DLD1 (cell line): ENCODE results near the gene NFYB.
"Not testable (repeated sequence)": the region's sequence is repeated elsewhere in the genome, so short reads cannot be mapped to it uniquely, and the experiment has no call there.

Source experiments
- in situ Hi-C: cut with HindIII; loops from 2 replicates; pipeline ENCODE4 v1.10.0; 2017; ENCODE audit warnings: low sequenced_read_pairs

Gene NFYB

GRCh38 chr12:104137902-104138796 is at the start of gene NFYB:
NFYB (minus strand) TSS chr12:104138210; CDS start chr12:104135453, 2,757 bp downstream.
- in situ Hi-C loops, result no loop called here

DNA sequence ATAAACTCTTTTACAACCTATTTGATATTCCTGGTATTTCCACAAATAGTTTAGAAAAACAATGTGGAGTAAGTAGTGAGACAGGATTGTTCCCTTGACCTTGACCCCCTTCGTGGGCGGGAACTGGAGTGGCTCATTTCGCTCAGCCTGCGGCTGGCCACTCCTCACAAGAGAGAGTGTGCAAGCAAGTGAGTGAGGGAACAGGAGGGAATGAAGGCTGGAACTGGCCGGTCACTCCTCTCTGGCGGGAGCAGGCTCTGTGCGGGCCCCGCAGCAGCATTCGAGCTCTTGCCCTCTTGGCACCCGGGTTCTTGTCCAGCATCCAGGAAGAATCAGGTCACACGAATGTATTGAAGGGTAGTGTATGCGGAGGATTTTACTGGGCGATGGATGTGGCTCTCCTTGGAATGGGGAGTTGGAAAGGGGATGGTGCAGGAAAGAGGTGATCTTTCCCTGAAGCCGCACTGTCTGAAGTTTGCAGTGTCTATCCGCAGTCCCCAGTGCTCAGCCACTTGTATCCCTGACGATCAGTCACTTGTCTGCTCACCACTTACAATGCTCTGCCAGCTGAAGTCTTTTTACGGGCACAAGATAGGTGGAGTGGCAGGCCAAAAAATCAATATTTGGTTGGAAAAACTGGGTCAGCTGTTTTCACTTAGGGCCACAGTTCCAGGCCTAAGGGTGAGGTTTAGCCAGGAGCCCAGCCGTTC is 49.6 kb upstream of the NFYB start:
- in situ Hi-C loops, result no loop called here

- in situ Hi-C loops, result no loop called here
Measured at GRCh38 chr12:104183443-104183842, 45.4 kb upstream of the NFYB start.

DNA sequence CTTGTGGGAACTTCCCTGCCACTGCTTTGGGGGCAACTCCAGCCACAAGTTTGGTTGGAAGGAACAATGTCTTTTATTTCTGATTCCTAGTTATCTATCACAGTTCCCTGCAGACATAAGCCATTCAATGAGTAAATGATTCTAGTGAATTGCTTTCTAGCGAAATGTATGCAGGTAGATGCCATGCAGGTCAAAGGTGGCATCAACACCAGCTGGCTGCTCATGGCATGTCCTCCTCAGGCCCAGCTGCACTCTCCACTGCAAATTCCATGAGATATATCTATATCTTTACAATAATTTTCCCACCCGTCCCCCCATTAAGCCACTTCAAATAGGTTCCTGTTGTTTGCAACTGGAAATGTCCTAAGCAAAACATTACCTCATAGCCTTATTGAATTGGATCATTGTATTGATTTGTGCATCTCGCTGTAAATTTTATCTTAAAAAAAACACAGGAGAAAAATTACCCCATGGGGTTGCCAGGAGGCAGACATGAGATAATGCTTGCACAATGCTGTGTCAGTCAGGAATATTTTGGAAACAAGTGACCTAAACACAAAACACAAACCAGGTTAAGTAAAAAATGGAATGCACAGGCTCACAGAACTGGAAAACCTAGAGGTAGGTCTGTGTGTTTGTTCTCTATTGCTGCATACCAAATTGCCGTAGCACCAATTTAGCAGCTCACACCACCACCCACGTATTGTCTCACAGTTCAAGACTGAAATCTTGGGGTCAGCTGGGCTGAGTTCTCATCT is 44.8 kb upstream of the NFYB start:
- in situ Hi-C loops, result no loop called here

GRCh38 chr12:104182144-104182543 is 44.1 kb upstream of the NFYB start:
- in situ Hi-C loops, result no loop called here

GRCh38 chr12:104181313-104181712 is 43.3 kb upstream of the NFYB start:
- in situ Hi-C loops, result no loop called here

DNA sequence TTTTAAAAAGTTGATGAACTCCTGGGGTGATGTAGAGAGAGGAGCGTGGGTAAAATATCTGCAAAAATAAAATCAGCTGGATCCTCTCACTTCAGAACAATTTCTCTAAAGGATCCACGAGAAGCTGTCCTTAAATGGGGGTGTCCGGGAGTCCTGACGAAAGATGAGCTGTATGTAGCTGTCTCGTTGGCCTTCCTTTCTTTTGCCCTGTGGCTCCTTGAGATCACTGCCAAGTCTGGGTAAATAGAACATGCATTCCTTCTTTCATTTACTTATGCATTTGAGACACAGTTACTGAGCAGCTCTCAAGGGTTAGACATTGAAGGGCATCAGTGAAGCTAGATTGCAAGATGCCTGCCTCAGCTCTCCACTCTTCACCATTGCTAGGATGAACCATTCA is 42.4 kb upstream of the NFYB start:
- in situ Hi-C loops, result no loop called here

DNA sequence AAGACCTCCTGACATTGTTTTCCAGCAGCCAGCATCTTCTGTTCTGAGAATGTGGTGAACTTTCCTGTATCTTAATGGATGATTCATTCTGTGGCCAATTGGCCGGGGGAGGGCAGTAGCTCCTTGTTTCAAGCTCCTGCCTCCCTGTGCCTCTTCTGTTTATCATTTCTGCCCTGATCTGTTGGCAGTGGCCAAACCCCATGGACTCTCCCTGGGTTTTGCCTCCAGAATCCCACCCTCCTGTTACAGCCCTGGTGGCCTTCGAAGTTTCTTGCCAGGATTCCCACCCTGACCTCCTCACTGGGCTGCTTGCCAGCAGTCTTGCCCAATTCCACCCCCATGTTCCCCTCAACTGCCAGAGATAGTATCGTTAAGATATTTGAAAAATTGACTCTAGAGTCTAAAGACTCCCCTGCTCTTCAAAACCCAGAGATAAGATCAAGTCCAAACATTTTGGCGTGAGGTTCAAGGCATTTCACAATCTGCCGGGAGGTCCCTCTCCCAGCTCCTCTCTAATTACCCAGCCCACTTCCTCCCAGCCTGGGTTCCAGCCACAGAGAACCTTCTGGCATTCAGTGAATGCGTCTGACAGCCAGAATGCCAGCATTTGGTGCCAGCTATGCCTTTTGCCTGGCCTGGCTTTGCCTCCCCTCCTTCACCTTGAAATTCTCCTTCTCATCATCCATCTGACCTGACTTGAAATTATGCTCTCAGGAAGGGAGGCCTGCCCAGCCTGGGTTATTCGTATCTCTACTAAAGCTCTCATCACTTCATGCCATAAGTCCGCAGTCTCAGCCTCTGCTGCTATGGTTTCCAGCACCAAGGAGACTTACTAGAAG is 39.9 kb upstream of the NFYB start:
- in situ Hi-C loops, result no loop called here

- in situ Hi-C loops, result no loop called here
Measured at GRCh38 chr12:104177336-104177662, 39.3 kb upstream of the NFYB start.

DNA sequence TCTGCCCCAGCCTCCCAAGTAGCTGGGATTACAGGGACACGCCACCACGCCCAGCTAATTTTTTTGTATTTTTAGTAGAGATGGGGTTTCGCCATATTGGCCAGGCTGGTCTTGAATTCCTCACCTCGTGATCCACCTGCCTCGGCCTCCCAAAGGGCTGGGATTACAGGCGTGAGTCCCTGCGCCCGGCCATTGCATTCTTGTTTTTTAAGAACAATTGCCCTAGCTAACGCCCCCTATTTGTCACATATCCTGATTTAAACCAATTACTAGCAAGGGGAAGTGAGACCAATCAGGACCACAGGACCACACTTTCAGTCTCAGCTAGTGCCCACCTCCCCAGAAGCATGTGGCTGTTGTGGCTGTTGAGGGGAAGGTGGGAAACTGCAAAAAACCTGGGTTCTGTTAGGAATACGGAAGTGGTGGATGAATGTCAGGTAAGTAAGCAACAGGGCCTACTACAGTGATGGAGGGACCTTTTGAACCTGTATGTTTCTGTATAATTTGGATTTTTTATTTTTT is 37.8 kb upstream of the NFYB start:
- in situ Hi-C loops, result no loop called here

GRCh38 chr12:104173804-104174203 is 35.8 kb upstream of the NFYB start:
- in situ Hi-C loops, result not testable (repeated sequence)

- in situ Hi-C loops, result no loop called here
Measured at GRCh38 chr12:104172570-104172947, 34.5 kb upstream of the NFYB start.

- in situ Hi-C loops, result no loop called here
Measured at GRCh38 chr12:104171785-104172569, 34.0 kb upstream of the NFYB start.

- in situ Hi-C loops, result no loop called here
Measured at GRCh38 chr12:104168596-104168995, 30.6 kb upstream of the NFYB start.

DNA sequence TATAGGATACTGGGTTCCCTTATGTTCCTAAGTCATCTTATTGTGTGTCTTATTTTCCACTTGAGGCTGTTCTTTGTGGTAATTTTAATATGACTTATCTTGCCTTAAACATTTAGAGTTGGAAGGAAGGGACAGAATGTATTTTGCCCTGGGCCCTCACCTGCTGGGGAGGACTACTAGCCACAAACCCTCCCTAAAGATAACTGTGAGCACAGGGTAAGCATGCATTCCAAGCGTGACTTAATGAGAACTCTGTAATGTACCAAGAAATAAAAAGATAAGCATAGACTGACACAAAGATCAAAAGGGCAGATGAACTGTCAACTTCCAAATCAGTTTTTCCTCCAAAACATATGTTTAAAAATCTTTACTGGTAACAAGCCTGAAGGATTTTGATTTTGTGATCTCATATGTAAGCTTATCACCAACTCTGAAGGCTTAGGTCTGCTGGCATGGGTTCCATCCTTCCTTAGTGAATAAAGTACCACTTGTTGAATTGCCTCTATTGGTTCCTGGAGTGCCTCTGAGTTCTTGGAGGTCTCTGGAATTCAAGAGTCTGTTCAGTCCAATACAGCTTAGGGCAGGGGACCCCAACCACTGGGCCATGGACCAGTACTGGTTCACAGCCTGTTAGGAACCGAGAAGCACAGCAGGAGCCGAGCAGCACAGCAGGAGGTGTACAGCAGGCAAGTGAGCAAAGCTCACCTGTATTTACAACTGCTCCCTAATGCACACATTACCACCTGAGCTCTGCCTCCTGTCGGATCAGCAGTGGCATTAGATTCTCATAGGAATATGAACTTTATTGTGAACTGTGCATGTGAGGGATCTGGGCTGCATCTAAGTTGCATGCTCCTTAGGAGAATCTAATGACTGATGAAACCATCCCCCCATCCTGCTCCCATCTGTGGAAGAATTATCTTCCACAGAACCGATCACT is 29.8 kb upstream of the NFYB start:
- in situ Hi-C loops, result no loop called here

- in situ Hi-C loops, result no loop called here
Measured at GRCh38 chr12:104166465-104166864, 28.5 kb upstream of the NFYB start.

GRCh38 chr12:104165801-104166200 is 27.8 kb upstream of the NFYB start:
- in situ Hi-C loops, result no loop called here

- in situ Hi-C loops, result no loop called here
Measured at GRCh38 chr12:104164634-104165033, 26.6 kb upstream of the NFYB start.

- in situ Hi-C loops, result no loop called here
Measured at GRCh38 chr12:104163631-104164030, 25.6 kb upstream of the NFYB start.
